Endothelial cell of umbilical vein (primary cell): ENCODE results near the gene TBC1D30. TPM values are rescaled to one million over a fixed set of nuclear protein-coding genes. Genes with fewer than 3 reads are reported as not detected.

ENCODE experiments used
- BruUV-seq: library from RNA; stranded (reverse); fragments of 400-500 nt; replicated peaks from 2 replicates; lab custom pipeline; 2021; lab: Mats Ljungman, UMichigan
- CTCF ChIA-PET: fragments of 300-600, 350-600 bp; sonication (Branson Sonifier 250); formaldehyde crosslinking; loops from one replicate; lab custom pipeline; 2021; ENCODE audit warnings: antibody characterized with exemption, inconsistent platforms; lab: Charles Lee
- POLR2A ChIA-PET: fragments of 300-600, 350-600 bp; sonication (Branson Sonifier 250); formaldehyde crosslinking; loops from one replicate; lab custom pipeline; 2021; ENCODE audit warnings: antibody characterized with exemption, inconsistent platforms; lab: Charles Lee
- DNase-seq: peaks from one replicate; pipeline ENCODE4 v3.0.0-alpha.2; 2011; ENCODE audit warnings: low read depth, low spot score
- FAIRE-seq: peaks from 2 replicates; lab custom pipeline; 2011; peaks lifted over from hg19 to GRCh38; lab: Jason Lieb, UNC
- H2AFZ ChIP-seq: 2 replicates; pipeline ENCODE4 v1.6.0; 2012; ENCODE audit warnings: low read depth, low read length, control low read depth, inconsistent platforms
- H3K27ac ChIP-seq: 2 replicates; pipeline ENCODE4 v1.5.1; 2011; ENCODE audit warnings: low read depth, mild to moderate bottlenecking, control low read depth, low read length, moderate library complexity; ENCODE audit not compliant: insufficient read depth
- H3K27me3 ChIP-seq, 2 experiments: 2 replicates each; pipeline versions ENCODE4 v1.6.0 to v1.6.1; 2011; ENCODE audit warnings: low read length in 2 of 2, mixed read lengths in 1 of 2; ENCODE audit not compliant: control insufficient read depth in 2 of 2, insufficient read depth in 2 of 2
- H3K36me3 ChIP-seq, 2 experiments: 2 replicates in 1 of 2; 3 replicates in 1 of 2; pipeline ENCODE4 v1.5.1; 2011; ENCODE audit warnings: low read length in 2 of 2, mild to moderate bottlenecking in 1 of 2, moderate library complexity in 1 of 2; ENCODE audit not compliant: control insufficient read depth in 2 of 2, insufficient read depth in 2 of 2; ENCODE audit errors: extremely low read depth in 1 of 2
- H3K4me1 ChIP-seq: 3 replicates; pipeline ENCODE4 v1.5.1; 2011; ENCODE audit warnings: mild to moderate bottlenecking, low read length; ENCODE audit not compliant: control insufficient read depth, insufficient read depth; ENCODE audit errors: extremely low read depth
- H3K4me2 ChIP-seq: 2 replicates; pipeline ENCODE4 v1.6.1; 2011; ENCODE audit warnings: low read length, control low read depth, mixed read lengths; ENCODE audit not compliant: insufficient read depth
- H3K4me3 ChIP-seq, 3 experiments: fragments of 200-600 bp in 1 of 3; sonication (generic), shearing (Covaris generic) in 1 of 3; replicated peaks in 1 of 3; 2 replicates each; pipeline ENCODE4 v1.5.1; 2011 to 2016; ENCODE audit warnings: control low read depth in 3 of 3, low read length in 3 of 3, mild to moderate bottlenecking in 2 of 3, inconsistent platforms in 1 of 3, low read depth in 1 of 3, moderate library complexity in 1 of 3; ENCODE audit not compliant: insufficient read depth in 1 of 3
- H3K79me2 ChIP-seq: 2 replicates; pipeline ENCODE4 v1.6.0; 2012; ENCODE audit warnings: low read length, inconsistent platforms; ENCODE audit not compliant: control insufficient read depth, insufficient read depth
- H3K9ac ChIP-seq: replicated peaks from 2 replicates; pipeline ENCODE3; 2011; ENCODE audit warnings: low read length, control low read depth; ENCODE audit not compliant: insufficient read depth; ENCODE audit errors: extremely low read depth
- H3K9me1 ChIP-seq: replicated peaks from 3 replicates; pipeline ENCODE4 v1.6.0; 2011; ENCODE audit warnings: mild to moderate bottlenecking, low read length; ENCODE audit not compliant: control insufficient read depth, insufficient read depth; ENCODE audit errors: extremely low read depth
- H3K9me3 ChIP-seq: replicated peaks from 2 replicates; pipeline ENCODE4 v1.5.1; 2012; ENCODE audit warnings: low read length, inconsistent platforms; ENCODE audit not compliant: control insufficient read depth, insufficient read depth
- H4K20me1 ChIP-seq: replicated peaks from 2 replicates; pipeline ENCODE3; 2011; ENCODE audit warnings: mild to moderate bottlenecking, low read length; ENCODE audit not compliant: control insufficient read depth, insufficient read depth; ENCODE audit errors: extremely low read depth
- CTCF ChIP-seq, 2 donors: IDR thresholded peaks; 1 replicate in 1 of 2; 2 replicates in 1 of 2; pipeline ENCODE4 v1.5.1; 2011; ENCODE audit warnings: low read length in 2 of 2, mild to moderate bottlenecking in 2 of 2, moderate library complexity in 2 of 2, control low read depth in 1 of 2, inconsistent platforms in 1 of 2, low read depth in 1 of 2; ENCODE audit not compliant: insufficient read depth in 1 of 2; ENCODE audit errors: extremely low read depth in 1 of 2
- EZH2 ChIP-seq: IDR thresholded peaks from 2 replicates; pipeline ENCODE4 v1.6.1; 2012; ENCODE audit warnings: borderline replicate concordance, low read depth, mild to moderate bottlenecking, moderate library complexity, low read length, inconsistent platforms; ENCODE audit not compliant: severe bottlenecking
- FOS ChIP-seq: IDR thresholded peaks from 2 replicates; pipeline ENCODE4 v1.6.1; 2011; ENCODE audit warnings: mild to moderate bottlenecking, low read length, moderate library complexity, borderline replicate concordance; ENCODE audit not compliant: insufficient read depth
- GATA2 ChIP-seq: IDR thresholded peaks from 2 replicates; pipeline ENCODE4 v1.7.0; 2011; ENCODE audit warnings: low read depth, mild to moderate bottlenecking, moderate library complexity, mixed read lengths, low read length; ENCODE audit not compliant: insufficient read length, insufficient read depth
- JUN ChIP-seq: IDR thresholded peaks from 2 replicates; pipeline ENCODE4 v1.6.1; 2011; ENCODE audit warnings: borderline replicate concordance, low read depth; ENCODE audit not compliant: insufficient read length, insufficient read depth
- MYC ChIP-seq: IDR thresholded peaks from one replicate; pipeline ENCODE4 v1.6.1; 2011; ENCODE audit warnings: mild to moderate bottlenecking, low read depth, low read length
- POLR2A ChIP-seq: IDR thresholded peaks from 2 replicates; pipeline ENCODE4 v1.6.1; 2012; ENCODE audit warnings: low read depth, mild to moderate bottlenecking, control low read depth, low read length
- POLR2AphosphoS5 ChIP-seq: IDR thresholded peaks from 2 replicates; pipeline ENCODE4 v1.6.1; 2012; ENCODE audit warnings: low read depth, mild to moderate bottlenecking, control low read depth, low read length, moderate library complexity; ENCODE audit not compliant: insufficient read depth
- dilution Hi-C: fragments of 300-500 bp; cut with MboI; formaldehyde crosslinking; loops from one replicate; pipeline ENCODE4 v1.15.0; 2019; ENCODE audit warnings: low sequenced_read_pairs; ENCODE audit not compliant: extremely low pct_ligation_motif_present
- intact Hi-C: fragments of 100-400 bp; cut with micrococcal nuclease; formaldehyde crosslinking; loops from one replicate; pipeline ENCODE4 v1.10.0; 2022
- polyA plus RNA-seq, 4 experiments: library from polyadenylated mRNA; depleted of rRNA in 3 of 4; stranded (reverse) in 3 of 4; unstranded in 1 of 4; fragments of >200 nt; gene quantifications; 2 replicates each; pipeline versions ENCODE4 v1.2.1 to v1.2.3, GENCODE V29; 2011 to 2012; ENCODE audit warnings: missing spikeins in 1 of 4
- total RNA-seq: library from RNA; stranded (reverse); gene quantifications from 2 replicates; pipeline ENCODE4 v1.2.3, GENCODE V29; 2021
- TF ChIP-seq, protein P1 (sequence below): IDR thresholded peaks from 2 replicates; pipeline ENCODE4 v1.6.1; 2011; ENCODE audit not compliant: insufficient read depth, insufficient read length

TBC1D30 gene
- total and polyA plus RNA-seq, 2 donors (not counting 3 experiments of a cell fraction or from before 2014, with no cell fraction given): 4.4 to 7.6 TPM

- dilution Hi-C loops (no loop called here), intact Hi-C loops (no loop called here)
- H3K4me3 ChIP-seq: no peak overlapping the region
- H3K27me3 ChIP-seq: peaks cover 2 to 3% of the 10 kb centered on the region in 2 experiments
- no peaks in the 10 kb centered on the region for H3K4me1 ChIP-seq
- H3K9ac ChIP-seq: no peak overlapping the region
- no peaks in the 10 kb centered on the region for H3K36me3 ChIP-seq
- BruUV-seq: no TSS peak
- H3K79me2 ChIP-seq: no peaks in the 10 kb centered on the region
- H4K20me1 ChIP-seq: no peaks in the 10 kb centered on the region
- FAIRE-seq: no peak
- no peak for DNase-seq
- TF ChIP-seq POLR2A (no peak), GATA2 (no peak), CTCF (IDR thresholded peaks at IDR 0.05; ENCODE audit: extremely low read depth in 1 of 2, insufficient read depth in 1 of 2, low read depth in 1 of 2, low read length in 2 of 2) (no peak), EZH2 (no peak), FOS (no peak), POLR2AphosphoS5 (no peak), JUN (no peak), MYC (no peak)
- TF ChIP-seq, protein P1, sequence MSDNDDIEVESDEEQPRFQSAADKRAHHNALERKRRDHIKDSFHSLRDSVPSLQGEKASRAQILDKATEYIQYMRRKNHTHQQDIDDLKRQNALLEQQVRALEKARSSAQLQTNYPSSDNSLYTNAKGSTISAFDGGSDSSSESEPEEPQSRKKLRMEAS: no peak
- ChIA-PET POLR2A (no interaction called here), CTCF (no interaction called here)
- H3K9me1 ChIP-seq: no peaks in the 10 kb centered on the region
- no peaks in the 10 kb centered on the region for H3K9me3 ChIP-seq
- no peak overlapping the region for H3K4me2 ChIP-seq
- no peak overlapping the region for H2AFZ ChIP-seq
- no peak overlapping the region for H3K27ac ChIP-seq
These were observed 82.7 kb downstream of the TBC1D30 start for GRCh38 chr12:64907097-64907496.
